Measurements from ENCODE around the gene CDK19. TPM values are rescaled to one million over a fixed set of nuclear protein-coding genes. Genes with fewer than 3 reads are reported as not detected.

Gene CDK19
- total and polyA plus RNA-seq, 3 donors from 2014 or later: 30.7 to 50.0 (median 31.5) TPM

DNA sequence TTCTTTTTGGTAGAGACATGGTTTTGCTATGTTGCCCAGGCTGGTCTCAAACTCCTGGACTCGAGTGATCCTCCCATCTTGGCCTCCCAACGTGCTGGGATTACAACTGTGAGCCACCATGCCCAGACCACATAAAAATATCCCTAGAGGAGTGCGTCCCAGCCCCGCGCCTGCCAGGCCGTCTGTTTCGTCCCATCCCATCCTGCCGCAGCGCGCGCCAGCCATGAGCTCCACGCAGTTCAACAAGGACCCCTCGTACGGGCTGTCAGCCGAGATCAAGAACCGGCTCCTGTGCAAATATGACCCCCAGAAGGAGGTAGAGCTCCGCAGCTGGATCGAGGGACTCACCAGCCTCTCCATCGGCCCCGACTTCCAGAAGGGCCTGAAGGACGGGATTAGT, 42.7 kb upstream of the CDK19 start:
- Histone ChIP-seq H3K27me3 (no peaks in the 10 kb centered on the region), H3K27ac (no peak overlapping the region), H3K4me3 (no peak overlapping the region), H3K9me3 (no peaks in the 10 kb centered on the region), H3K4me1 (no peaks in the 10 kb centered on the region), H3K36me3 (ENCODE audit: low read depth, missing control alignments) (no peaks in the 10 kb centered on the region)
- TF ChIP-seq POLR2A (IDR thresholded peaks at IDR 0.05): no peak
- TF ChIP-seq CTCF (IDR thresholded peaks at IDR 0.05): no peak
- WGBS, 2 donors: 73 to 86% methylated on average over 20 to 21 of the region's 21 CpGs
- no peak for DNase-seq
- intact Hi-C loops (cut with DNase I; ENCODE audit: low total_unique reads): no loop called here

DNA sequence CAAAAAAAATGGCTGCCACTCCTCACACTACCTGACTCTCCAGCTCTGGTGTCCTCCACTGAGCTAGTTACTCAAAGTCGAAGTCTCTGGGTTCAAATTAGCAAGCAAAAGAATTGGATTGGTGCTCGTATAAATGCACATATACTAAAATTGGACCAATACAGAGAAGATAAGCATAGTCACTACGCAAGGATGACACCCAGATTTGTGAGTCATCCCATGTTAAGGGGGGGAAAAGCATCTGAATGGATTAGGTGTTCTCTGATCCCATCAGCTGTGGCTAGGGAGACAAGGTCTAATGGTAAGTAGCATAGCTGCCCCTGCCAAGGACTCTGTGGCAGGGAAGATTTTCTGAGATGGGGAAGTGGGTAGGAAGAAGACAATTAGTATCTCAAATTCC, 41.0 kb upstream of the CDK19 start:
- no peak overlapping the region for H3K4me3 ChIP-seq
- no peak overlapping the region for H3K27ac ChIP-seq
- H3K27me3 ChIP-seq: no peaks in the 10 kb centered on the region
- no peak for DNase-seq
- intact Hi-C loops (cut with DNase I; ENCODE audit: low total_unique reads): no loop called here
- no peaks in the 10 kb centered on the region for H3K9me3 ChIP-seq
- no peaks in the 10 kb centered on the region for H3K36me3 ChIP-seq (ENCODE audit: low read depth, missing control alignments)
- TF ChIP-seq CTCF (IDR thresholded peaks at IDR 0.05): no peak
- TF ChIP-seq POLR2A (IDR thresholded peaks at IDR 0.05): no peak
- H3K4me1 ChIP-seq: no peaks in the 10 kb centered on the region
- WGBS, 2 donors: 96 to 97% methylated on average over 3 of the region's 3 CpGs

DNA sequence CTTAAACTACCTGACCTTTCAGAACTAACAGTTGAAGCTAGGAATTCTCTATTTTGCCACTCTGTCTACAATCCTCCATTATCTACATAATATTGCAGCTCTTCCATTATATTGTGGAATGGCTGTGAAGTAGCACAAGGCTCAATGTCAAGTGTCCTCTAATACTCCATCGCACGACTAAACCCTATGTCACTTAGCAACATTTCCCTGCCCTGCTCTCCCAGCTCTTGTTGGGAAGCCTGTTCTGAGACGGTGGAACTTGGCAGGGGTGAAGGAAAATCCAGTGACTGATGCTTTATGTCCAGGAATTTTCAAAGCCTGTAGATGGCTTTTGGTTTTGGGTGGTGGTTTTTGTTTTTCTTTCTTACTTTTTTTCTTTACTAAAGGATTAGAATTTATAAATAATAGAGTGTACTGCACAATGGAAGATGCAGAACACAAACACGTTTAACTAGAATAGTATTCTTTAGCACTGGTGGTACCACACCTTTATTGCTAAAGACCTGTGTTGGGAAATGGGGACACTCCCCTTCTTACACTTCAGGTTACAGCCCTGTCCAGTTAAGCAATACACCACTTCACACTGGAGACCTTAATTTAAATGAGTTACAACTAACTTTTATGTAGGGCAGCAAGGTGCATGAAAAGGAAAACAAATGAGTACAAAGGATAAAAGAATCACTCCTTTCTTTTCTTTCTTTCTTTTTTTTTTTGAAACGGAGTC, 38.6 kb upstream of the CDK19 start:
- H3K27me3 ChIP-seq: no peaks in the 10 kb centered on the region
- WGBS, 2 donors: 72 to 75% methylated on average over 5 of the region's 5 CpGs

DNA sequence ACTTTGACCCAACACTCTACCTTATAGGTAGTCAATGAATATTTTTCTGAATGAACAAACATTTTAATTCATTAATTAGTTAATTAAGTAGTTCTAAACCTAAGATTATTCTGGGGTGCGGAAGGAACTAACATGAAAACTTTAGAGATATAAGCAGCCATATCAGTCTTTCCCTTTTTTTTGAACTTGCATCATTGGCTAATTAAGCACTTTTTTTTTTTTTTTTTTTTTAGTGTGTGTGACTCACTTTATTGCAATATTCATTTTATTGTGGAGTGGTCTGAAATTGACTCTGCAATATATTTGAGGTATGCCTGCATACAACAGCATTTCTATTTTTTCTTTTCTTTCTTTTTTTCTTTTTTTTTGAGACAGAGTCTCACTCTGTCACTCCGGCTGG, 37.5 kb upstream of the CDK19 start:
- Histone ChIP-seq H3K4me1 (no peaks in the 10 kb centered on the region), H3K4me3 (no peak overlapping the region), H3K27ac (no peak overlapping the region), H3K9me3 (no peaks in the 10 kb centered on the region), H3K36me3 (ENCODE audit: low read depth, missing control alignments) (no peaks in the 10 kb centered on the region), H3K27me3 (no peaks in the 10 kb centered on the region)
- WGBS, 2 donors: 92 to 97% methylated on average over 2 of the region's 2 CpGs
- intact Hi-C loops (cut with DNase I; ENCODE audit: low total_unique reads): no loop called here
- no peak for DNase-seq
- TF ChIP-seq POLR2A (IDR thresholded peaks at IDR 0.05) (no peak), CTCF (IDR thresholded peaks at IDR 0.05) (no peak)

More for the DNA sequence above, 38.6 kb upstream of the CDK19 start:
- TF ChIP-seq POLR2A (IDR thresholded peaks at IDR 0.05) (no peak), CTCF (IDR thresholded peaks at IDR 0.05) (no peak)
- DNase-seq: no peak
- Histone ChIP-seq H3K27ac (no peak overlapping the region), H3K4me3 (no peak overlapping the region), H3K9me3 (no peaks in the 10 kb centered on the region), H3K4me1 (no peaks in the 10 kb centered on the region), H3K36me3 (ENCODE audit: low read depth, missing control alignments) (no peaks in the 10 kb centered on the region)
- intact Hi-C loops (cut with DNase I; ENCODE audit: low total_unique reads): no loop called here

GRCh38 chr6:110849781-110850180, 34.5 kb upstream of the CDK19 start:
- 92 to 93% methylated on average over 4 of the region's 4 CpGs for WGBS, 2 donors
- TF ChIP-seq CTCF (IDR thresholded peaks at IDR 0.05) (no peak), POLR2A (IDR thresholded peaks at IDR 0.05) (no peak)
- intact Hi-C loops (cut with DNase I; ENCODE audit: low total_unique reads): no loop called here
- Histone ChIP-seq H3K27ac (no peak overlapping the region), H3K27me3 (no peaks in the 10 kb centered on the region), H3K9me3 (no peaks in the 10 kb centered on the region), H3K4me1 (no peaks in the 10 kb centered on the region), H3K4me3 (no peak overlapping the region), H3K36me3 (ENCODE audit: low read depth, missing control alignments) (no peaks in the 10 kb centered on the region)
- DNase-seq: no peak

Measured in testis (tissue), 3 donors.